GM23338 (cell line): ENCODE measurements around the gene GKN2. TPM values are rescaled to one million over a fixed set of nuclear protein-coding genes. Genes with fewer than 3 reads are reported as not detected.
A peak's percentile ranks its signal among the peaks of the same experiment; 100 is the strongest.

Source experiments
- ATAC-seq: fragments of 200-7000 bp; cut with Tn5 transposase; 3 replicates; pipeline ENCODE4 v1.9.1; 2020
- DNase-seq: peaks from one replicate; pipeline ENCODE4 v3.0.0-alpha.2; 2015; ENCODE audit warnings: low spot score
- H2AFZ ChIP-seq: fragments of 200-600 bp; sonication (generic); 2 replicates; pipeline ENCODE4 v1.8.0; 2016; ENCODE audit warnings: antibody characterized with exemption, mild to moderate bottlenecking, moderate library complexity
- H3F3A ChIP-seq: fragments of 200-600 bp; sonication (generic); replicated peaks from 2 replicates; pipeline ENCODE4 v1.8.0; 2017; ENCODE audit warnings: antibody characterized with exemption, mixed run types, low read depth
- H3K27ac ChIP-seq: fragments of 200-600 bp; sonication (generic); 2 replicates; pipeline ENCODE4 v1.6.1; 2016; ENCODE audit warnings: low read depth
- H3K27me3 ChIP-seq: fragments of 200-600 bp; sonication (generic); 2 replicates; pipeline ENCODE4 v1.8.0; 2016; ENCODE audit warnings: mild to moderate bottlenecking, mixed run types, moderate library complexity; ENCODE audit not compliant: insufficient read depth
- H3K36me3 ChIP-seq: fragments of 200-600 bp; sonication (generic); 2 replicates; pipeline ENCODE4 v1.8.0; 2016; ENCODE audit warnings: mild to moderate bottlenecking; ENCODE audit not compliant: insufficient read depth
- H3K4me1 ChIP-seq: fragments of 200-600 bp; sonication (generic); 2 replicates; pipeline ENCODE4 v1.8.0; 2016; ENCODE audit warnings: mild to moderate bottlenecking, moderate library complexity; ENCODE audit not compliant: insufficient read depth
- H3K4me2 ChIP-seq: fragments of 200-600 bp; sonication (generic); 2 replicates; pipeline ENCODE4 v1.7.1; 2017; ENCODE audit warnings: mixed run types
- H3K4me3 ChIP-seq: fragments of 200-600 bp; sonication (generic); 2 replicates; pipeline ENCODE4 v1.6.1; 2016; ENCODE audit warnings: mixed run types
- H3K79me2 ChIP-seq: fragments of 200-600 bp; sonication (generic); replicated peaks from 2 replicates; pipeline ENCODE4 v1.8.0; 2017; ENCODE audit warnings: mild to moderate bottlenecking; ENCODE audit not compliant: insufficient read depth
- H3K9me2 ChIP-seq: fragments of 200-600 bp; sonication (generic); 2 replicates; pipeline ENCODE4 v1.8.0; 2017; ENCODE audit not compliant: insufficient read depth
- H4K20me1 ChIP-seq: fragments of 200-600 bp; sonication (generic); replicated peaks from 2 replicates; pipeline ENCODE4 v1.8.0; 2017; ENCODE audit warnings: mild to moderate bottlenecking; ENCODE audit not compliant: insufficient read depth
- H3K27ac Mint-ChIP-seq: 2 replicates; pipeline ENCODE4 v1.8.0; 2020; ENCODE audit warnings: inconsistent platforms, mild to moderate bottlenecking, moderate library complexity, mixed read lengths
- H3K27me3 Mint-ChIP-seq: 3 replicates; pipeline ENCODE4 v1.8.0; 2022; ENCODE audit warnings: low read depth, mild to moderate bottlenecking, moderate library complexity, mixed read lengths, inconsistent platforms; ENCODE audit not compliant: insufficient read depth, poor library complexity
- H3K36me3 Mint-ChIP-seq: 3 replicates; pipeline ENCODE4 v1.8.0; 2021; ENCODE audit warnings: low read depth, mild to moderate bottlenecking, inconsistent platforms, moderate library complexity, mixed read lengths
- H3K4me1 Mint-ChIP-seq: 3 replicates; pipeline ENCODE4 v1.8.0; 2020; ENCODE audit warnings: mild to moderate bottlenecking, inconsistent platforms, mixed read lengths
- H3K4me3 Mint-ChIP-seq: 3 replicates; pipeline ENCODE4 v1.8.0; 2021; ENCODE audit warnings: moderate library complexity, mild to moderate bottlenecking, inconsistent platforms, mixed read lengths
- H3K9me3 Mint-ChIP-seq: 3 replicates; pipeline ENCODE4 v1.8.0; 2020; ENCODE audit warnings: moderate library complexity, mild to moderate bottlenecking, inconsistent platforms, mixed read lengths
- CREB1 ChIP-seq: fragments of 250-450 bp; sonication (Bioruptor Pico); IDR thresholded peaks from 2 replicates; pipeline ENCODE4 v1.5.0; 2020; ENCODE audit warnings: low read depth, mild to moderate bottlenecking, moderate library complexity
- CTCF ChIP-seq, 2 experiments: fragments of 200-600 bp in 1 of 2; sonication (generic) in 1 of 2; conservative IDR thresholded peaks; 2 replicates each; pipeline versions ENCODE4 v1.5.1 to v1.6.1; 2016 to 2017; ENCODE audit warnings: antibody characterized with exemption in 2 of 2, low read depth in 2 of 2, mild to moderate bottlenecking in 2 of 2, moderate library complexity in 1 of 2
- ETS1 ChIP-seq: IDR thresholded peaks from 2 replicates; pipeline ENCODE4 v1.6.1; 2016; ENCODE audit warnings: antibody characterized with exemption
- EZH2 ChIP-seq: fragments of 200-600 bp; sonication (generic); IDR thresholded peaks from one replicate; pipeline ENCODE4 v1.8.0; 2017; ENCODE audit warnings: antibody characterized with exemption, mild to moderate bottlenecking, low read depth; ENCODE audit not compliant: unreplicated experiment
- EZH2phosphoT487 ChIP-seq: fragments of 200-600 bp; sonication (generic); IDR thresholded peaks from one replicate; pipeline ENCODE4 v1.8.1; 2018; ENCODE audit warnings: antibody characterized with exemption; ENCODE audit not compliant: unreplicated experiment
- JUNB ChIP-seq: IDR thresholded peaks from one replicate; pipeline ENCODE4 v1.6.1; 2016; ENCODE audit warnings: antibody characterized with exemption; ENCODE audit not compliant: unreplicated experiment
- NANOG ChIP-seq: IDR thresholded peaks from 2 replicates; pipeline ENCODE4 v1.6.1; 2016; ENCODE audit warnings: antibody characterized with exemption, borderline replicate concordance
- POLR2AphosphoS5 ChIP-seq: IDR thresholded peaks from 2 replicates; pipeline ENCODE4 v1.6.1; 2016; ENCODE audit warnings: antibody characterized with exemption, low read depth
- REST ChIP-seq: IDR thresholded peaks from one replicate; pipeline ENCODE4 v1.6.1; 2018; ENCODE audit warnings: antibody characterized with exemption; ENCODE audit not compliant: unreplicated experiment
- STAT1 ChIP-seq: IDR thresholded peaks from one replicate; pipeline ENCODE4 v1.6.1; 2016; ENCODE audit warnings: antibody characterized with exemption; ENCODE audit not compliant: unreplicated experiment
- ZNF114 ChIP-seq: fragments of 250-450 bp; sonication (Bioruptor Pico); IDR thresholded peaks from 2 replicates; pipeline ENCODE4 v1.5.0; 2020; ENCODE audit warnings: mild to moderate bottlenecking, moderate library complexity
- ZNF331 ChIP-seq: fragments of 250-450 bp; sonication (Bioruptor Pico); IDR thresholded peaks from 2 replicates; pipeline ENCODE4 v1.5.0; 2020; ENCODE audit warnings: low read depth, mild to moderate bottlenecking, moderate library complexity
- ZNF462 ChIP-seq: fragments of 250-450 bp; sonication (Bioruptor Pico); IDR thresholded peaks from 2 replicates; pipeline ENCODE4 v1.5.0; 2020; ENCODE audit warnings: mild to moderate bottlenecking, moderate library complexity
- polyA plus RNA-seq: library from polyadenylated mRNA; unstranded; fragments of >200 nt; fragmentation: Nextera tagmentation; extraction: Ambion mirVana; gene quantifications from 2 replicates; pipeline ENCODE4 v1.2.1, GENCODE V29; 2016
- total RNA-seq: library from RNA; depleted of rRNA; stranded (reverse); fragments of >200 nt; shearing (Covaris generic); gene quantifications from 2 replicates; pipeline ENCODE4 v1.2.3, GENCODE V29; 2014

The GKN2 gene
- total and polyA plus RNA-seq, 2 experiments from 2014 or later: not detected

- ATAC-seq (peak; percentile 61), DNase-seq (peak; percentile 28)
- H3K4me3 ChIP-seq: no peak overlapping the region
- no peak overlapping the region for H3K4me3 Mint-ChIP-seq
- no peaks in the 10 kb centered on the region for H3K27me3 Mint-ChIP-seq
- H3K9me2 ChIP-seq: 0 out of 2 replicates have a peak, but pooled peaks cover 4% of the 10 kb centered on the region
- H2AFZ ChIP-seq: no peak overlapping the region
- no peaks in the 10 kb centered on the region for H3F3A ChIP-seq
- H3K36me3 Mint-ChIP-seq: no peaks in the 10 kb centered on the region
- H3K4me1 Mint-ChIP-seq: no peaks in the 10 kb centered on the region
- H3K27ac Mint-ChIP-seq: no peak overlapping the region
- no peak overlapping the region for H3K27ac ChIP-seq
- no peaks in the 10 kb centered on the region for H3K79me2 ChIP-seq
- no peak for TF ChIP-seq JUNB
- no peak for TF ChIP-seq ZNF331 (CRISPR knock-in tag)
- no peak for TF ChIP-seq EZH2phosphoT487
- no peak for TF ChIP-seq REST
- no peak for TF ChIP-seq EZH2
- TF ChIP-seq POLR2AphosphoS5: no peak
- TF ChIP-seq ZNF114 (CRISPR knock-in tag): no peak
- no peak for TF ChIP-seq ZNF462
- TF ChIP-seq NANOG: no peak
- TF ChIP-seq ETS1: no peak
- TF ChIP-seq CREB1 (CRISPR knock-in tag): no peak
- TF ChIP-seq STAT1: no peak
- TF ChIP-seq CTCF (conservative IDR thresholded peaks at IDR 0.05; ENCODE audit: low read depth in 2 of 2): no peak
- H3K4me2 ChIP-seq: no peak overlapping the region
- H4K20me1 ChIP-seq: no peaks in the 10 kb centered on the region
- H3K9me3 Mint-ChIP-seq: no peaks in the 10 kb centered on the region; the same call in 2 of the 3 replicates
- no peaks in the 10 kb centered on the region for H3K4me1 ChIP-seq
- H3K36me3 ChIP-seq: no peaks in the 10 kb centered on the region
- H3K27me3 ChIP-seq: no peaks in the 10 kb centered on the region
These were observed 20.3 kb downstream of the GKN2 start for GRCh38 chr2:68932402-68932801.
